Ectodermal cell (in vitro differentiated cells): ENCODE measurements around the gene GPD1L.

ENCODE experiments used
- H3K27ac ChIP-seq: 2 replicates; pipeline ENCODE4 v1.7.0; 2013; ENCODE audit warnings: mild to moderate bottlenecking, low read depth, low read length; ENCODE audit not compliant: insufficient read depth, poor library complexity, severe bottlenecking
- H3K27me3 ChIP-seq: 2 replicates; pipeline ENCODE4 v1.7.0; 2013; ENCODE audit warnings: mild to moderate bottlenecking, low read length; ENCODE audit not compliant: insufficient read depth, control insufficient read depth, poor library complexity, severe bottlenecking
- H3K36me3 ChIP-seq: one replicate; pipeline ENCODE4 v1.7.0; 2013; ENCODE audit warnings: low read length; ENCODE audit not compliant: control insufficient read depth, insufficient read depth
- H3K4me1 ChIP-seq: one replicate; pipeline ENCODE4 v1.7.0; 2013; ENCODE audit warnings: low read length; ENCODE audit not compliant: control insufficient read depth, insufficient read depth
- H3K4me3 ChIP-seq: 2 replicates; pipeline ENCODE4 v1.7.0; 2013; ENCODE audit warnings: low read depth, low read length, control low read depth; ENCODE audit not compliant: insufficient read depth
- H3K9me3 ChIP-seq: 2 replicates; pipeline ENCODE4 v1.7.0; 2013; ENCODE audit warnings: mild to moderate bottlenecking, low read length, moderate library complexity; ENCODE audit not compliant: control insufficient read depth
- WGBS, 2 experiments: methylation state at CpG; one replicate each; pipeline ENCODE4 v1.1.7; 2013; ENCODE audit warnings: missing lambda C conversion rate in 2 of 2; 5-methylcytosine and 5-hydroxymethylcytosine counted together

Gene GPD1L

DNA sequence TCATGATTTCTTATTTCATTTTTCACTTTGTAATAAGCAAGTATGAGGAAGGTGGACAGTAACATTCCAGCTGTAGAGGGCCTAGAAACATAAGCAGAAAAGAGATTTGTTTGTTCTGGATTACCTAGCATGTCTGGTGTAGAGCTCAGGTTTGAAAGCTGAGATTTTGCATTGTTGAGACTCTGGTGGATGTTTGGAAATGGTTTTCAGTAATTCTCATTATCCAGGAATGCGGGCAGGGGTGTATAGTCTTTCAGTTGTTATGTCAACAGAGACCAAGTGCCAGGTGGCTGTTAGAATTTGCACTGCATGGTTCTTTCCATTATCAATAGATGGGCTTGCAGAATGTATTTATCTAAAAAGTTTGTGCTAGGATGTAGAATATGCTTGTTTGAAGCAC is 10.9 kb downstream of the GPD1L start:
- WGBS, 2 experiments: 98 to 100% methylated on average over 1 of the region's 1 CpG
- no peak overlapping the region for H3K27ac ChIP-seq

GRCh38 chr3:32118215-32118614 is 11.8 kb downstream of the GPD1L start:
- H3K4me3 ChIP-seq: no peak overlapping the region
- no peak overlapping the region for H3K27ac ChIP-seq
- H3K27me3 ChIP-seq: no peaks in the 10 kb centered on the region
- no peaks in the 10 kb centered on the region for H3K4me1 ChIP-seq
- WGBS, 2 experiments: 98% methylated on average over 2 of the region's 2 CpGs
- H3K36me3 ChIP-seq: no peaks in the 10 kb centered on the region
- H3K9me3 ChIP-seq: no peaks in the 10 kb centered on the region

More for the DNA sequence above, 10.9 kb downstream of the GPD1L start:
- H3K27me3 ChIP-seq: no peaks in the 10 kb centered on the region
- H3K4me3 ChIP-seq: no peak overlapping the region
- no peaks in the 10 kb centered on the region for H3K4me1 ChIP-seq
- H3K36me3 ChIP-seq: no peaks in the 10 kb centered on the region
- H3K9me3 ChIP-seq: no peaks in the 10 kb centered on the region

DNA sequence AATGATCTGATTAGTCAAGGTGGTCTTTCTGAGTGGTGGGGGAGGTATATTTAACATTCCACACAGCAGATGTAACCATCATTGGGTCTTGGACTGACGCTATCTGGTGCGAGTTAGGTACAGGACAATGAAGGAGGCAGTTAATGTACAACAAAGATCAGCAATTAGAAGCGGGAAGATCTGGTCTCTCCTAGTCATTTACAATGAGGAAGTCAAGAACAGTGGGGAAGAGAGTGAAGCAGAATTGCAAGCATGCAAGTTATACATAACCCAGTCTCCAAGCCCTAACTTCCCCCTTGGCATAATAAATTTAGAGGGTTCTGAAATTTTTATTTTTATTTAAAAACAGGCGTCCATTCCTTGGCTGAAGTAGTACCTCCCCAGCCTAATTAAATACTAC is 14.1 kb downstream of the GPD1L start:
- Histone ChIP-seq H3K9me3 (no peaks in the 10 kb centered on the region), H3K36me3 (no peaks in the 10 kb centered on the region), H3K27me3 (no peaks in the 10 kb centered on the region), H3K4me1 (no peaks in the 10 kb centered on the region), H3K27ac (no peak overlapping the region), H3K4me3 (no peak overlapping the region)
- 88 to 98% methylated on average over 3 of the region's 4 CpGs for WGBS, 2 experiments

DNA sequence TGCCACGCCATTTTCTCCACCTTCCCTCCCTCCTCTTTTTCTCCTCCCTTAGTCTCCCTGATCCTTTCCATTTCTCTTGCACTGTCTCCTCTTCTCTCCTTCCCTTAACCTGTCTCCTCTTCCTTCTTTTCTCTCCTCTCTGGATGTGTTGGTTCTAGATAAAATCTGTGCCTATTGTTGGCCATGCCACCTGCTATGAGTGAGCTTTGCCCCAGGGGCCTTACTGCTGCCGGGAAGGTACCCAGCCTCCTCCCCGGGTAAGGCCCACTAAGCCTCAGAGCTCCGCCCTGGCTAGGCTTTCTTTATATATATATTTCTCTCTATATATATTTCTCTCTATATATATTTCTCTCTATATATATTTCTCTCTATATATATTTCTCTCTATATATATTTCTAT is 14.7 kb downstream of the GPD1L start:
- no peaks in the 10 kb centered on the region for H3K36me3 ChIP-seq
- no peaks in the 10 kb centered on the region for H3K27me3 ChIP-seq
- no peak overlapping the region for H3K4me3 ChIP-seq
- WGBS, 2 experiments: 79 to 84% methylated on average over 1 to 3 of the region's 4 CpGs
- H3K27ac ChIP-seq: no peak overlapping the region
- no peaks in the 10 kb centered on the region for H3K4me1 ChIP-seq
- H3K9me3 ChIP-seq: no peaks in the 10 kb centered on the region

GRCh38 chr3:32123620-32124019 is 17.2 kb downstream of the GPD1L start:
- Histone ChIP-seq H3K27me3 (no peaks in the 10 kb centered on the region), H3K4me1 (no peaks in the 10 kb centered on the region), H3K27ac (no peak overlapping the region), H3K9me3 (no peaks in the 10 kb centered on the region), H3K36me3 (no peaks in the 10 kb centered on the region), H3K4me3 (no peak overlapping the region)
- WGBS, 2 experiments: 91 to 93% methylated on average over 5 of the region's 5 CpGs

DNA sequence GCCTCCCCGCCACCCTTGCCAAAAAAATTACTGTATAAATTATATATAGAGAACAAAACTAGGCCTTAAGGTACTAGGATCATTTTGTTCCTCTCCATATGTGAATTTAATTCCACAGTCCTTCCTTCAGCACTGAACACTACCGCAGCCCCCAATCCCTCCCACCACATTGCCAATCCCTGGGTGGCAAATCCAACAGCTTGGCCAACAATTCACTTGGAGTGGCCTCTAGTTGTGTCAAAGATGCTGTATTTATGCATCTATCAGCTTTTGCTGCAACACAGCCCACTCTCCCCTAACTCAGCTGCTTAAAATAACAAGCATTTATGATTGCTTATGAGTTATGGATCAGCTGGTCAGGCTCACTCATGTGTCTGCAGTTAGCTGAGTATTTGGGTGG is 18.6 kb downstream of the GPD1L start:
- H3K4me1 ChIP-seq: no peaks in the 10 kb centered on the region
- no peaks in the 10 kb centered on the region for H3K36me3 ChIP-seq
- no peak overlapping the region for H3K4me3 ChIP-seq
- H3K27ac ChIP-seq: no peak overlapping the region
- no peaks in the 10 kb centered on the region for H3K9me3 ChIP-seq
- H3K27me3 ChIP-seq: no peaks in the 10 kb centered on the region
- 86 to 100% methylated on average over 1 of the region's 2 CpGs for WGBS, 2 experiments

DNA sequence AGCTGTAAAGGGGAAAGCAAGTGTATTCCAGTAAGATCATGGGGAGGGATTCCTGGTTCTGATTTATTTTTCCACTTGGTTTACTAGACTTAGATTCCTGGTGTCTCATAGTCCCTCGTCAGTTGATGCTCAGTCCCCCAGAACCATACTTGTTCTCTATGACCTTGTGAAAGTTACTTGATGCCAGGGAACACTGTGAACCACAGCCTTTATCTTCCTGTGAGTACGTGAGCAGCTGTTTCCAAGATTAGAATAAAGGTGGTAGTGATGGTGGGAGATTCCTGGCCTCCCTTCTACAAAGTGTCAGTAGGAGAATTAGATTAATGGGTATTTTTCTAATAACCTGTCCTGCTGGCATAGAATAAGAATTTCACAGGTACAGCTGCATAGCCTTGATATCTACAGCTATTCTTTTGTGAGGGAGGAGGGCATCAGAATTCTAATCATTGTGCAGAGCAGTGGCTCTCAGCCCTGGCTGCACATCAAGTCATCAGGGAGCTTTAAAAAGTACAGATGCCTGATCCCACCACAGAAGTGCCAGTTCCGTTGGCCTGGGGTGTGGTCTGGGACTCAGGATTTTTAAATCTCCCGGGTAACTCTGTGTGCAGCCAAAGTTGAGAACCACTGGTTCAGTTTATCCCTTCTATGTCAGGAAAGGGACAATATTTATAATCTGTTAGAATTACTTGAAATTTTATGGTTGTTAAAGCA is 20.0 kb downstream of the GPD1L start:
- Histone ChIP-seq H3K36me3 (no peaks in the 10 kb centered on the region), H3K4me3 (no peak overlapping the region), H3K27me3 (no peaks in the 10 kb centered on the region), H3K27ac (no peak overlapping the region), H3K9me3 (no peaks in the 10 kb centered on the region), H3K4me1 (peaks cover 2% of the 10 kb centered on the region)
- WGBS, 2 experiments: 91 to 94% methylated on average over 4 of the region's 4 CpGs

- Histone ChIP-seq H3K27ac (no peak overlapping the region), H3K27me3 (no peaks in the 10 kb centered on the region), H3K4me1 (peaks cover 2% of the 10 kb centered on the region), H3K9me3 (no peaks in the 10 kb centered on the region), H3K4me3 (no peak overlapping the region), H3K36me3 (no peaks in the 10 kb centered on the region)
- WGBS, 2 experiments: 76 to 78% methylated on average over 10 of the region's 10 CpGs
Measured at GRCh38 chr3:32127219-32127826, 20.9 kb downstream of the GPD1L start.

DNA sequence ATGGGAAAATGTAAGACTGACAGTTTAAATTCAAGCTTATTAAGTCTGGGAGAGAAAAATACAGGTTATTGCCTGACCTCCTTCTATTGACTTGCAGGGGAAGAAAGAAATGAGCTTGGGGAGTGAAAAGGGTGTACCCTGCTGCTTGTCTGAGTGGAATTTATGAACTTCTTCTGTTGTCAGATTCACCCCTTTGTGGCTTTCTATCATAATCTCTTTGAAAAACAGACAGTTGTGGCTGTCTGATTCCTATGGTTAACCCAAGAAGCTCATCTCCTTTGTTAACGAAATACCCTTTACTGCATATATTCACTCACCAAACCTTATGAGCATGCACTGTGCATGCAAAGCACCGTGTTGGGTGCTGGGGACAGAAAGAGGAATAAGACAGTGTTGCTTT is 22.5 kb downstream of the GPD1L start:
- Histone ChIP-seq H3K36me3 (no peaks in the 10 kb centered on the region), H3K9me3 (no peaks in the 10 kb centered on the region), H3K4me3 (no peak overlapping the region), H3K4me1 (peaks cover 4% of the 10 kb centered on the region), H3K27ac (no peak overlapping the region), H3K27me3 (no peaks in the 10 kb centered on the region)
- WGBS, 2 experiments: 90 to 93% methylated on average over 2 of the region's 2 CpGs

DNA sequence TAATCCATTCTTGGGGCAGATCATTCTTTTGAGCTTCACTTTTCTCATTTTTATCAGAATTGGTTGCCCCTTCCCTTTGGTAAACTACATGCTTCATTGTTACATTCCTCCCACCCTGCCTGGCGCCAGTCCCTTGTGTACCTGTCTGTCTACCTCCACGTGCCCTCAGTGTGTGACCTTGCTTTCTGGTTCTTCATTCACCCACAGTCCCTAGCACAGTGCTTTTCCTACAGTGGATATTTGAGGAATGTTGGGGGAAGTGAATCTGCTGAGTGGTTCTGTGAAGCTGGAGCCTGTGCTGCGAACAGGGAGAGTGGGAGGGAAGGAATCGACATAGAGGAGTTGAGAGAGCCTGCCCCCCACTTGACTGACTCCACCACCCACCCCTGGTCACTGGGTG is 23.4 kb downstream of the GPD1L start:
- Histone ChIP-seq H3K4me3 (no peak overlapping the region), H3K27ac (no peak overlapping the region), H3K27me3 (no peaks in the 10 kb centered on the region), H3K36me3 (no peaks in the 10 kb centered on the region), H3K4me1 (peaks cover 5% of the 10 kb centered on the region), H3K9me3 (no peaks in the 10 kb centered on the region)
- 91 to 94% methylated on average over 4 of the region's 4 CpGs for WGBS, 2 experiments
